H1 (cell line): ENCODE data around the gene RERE. TPM values are rescaled to one million over a fixed set of nuclear protein-coding genes. Genes with fewer than 3 reads are reported as not detected.

ENCODE experiments used
- CTCF ChIA-PET: fragments of 300-600 bp; sonication (Branson Sonifier 250); formaldehyde crosslinking; loops from one replicate; lab custom pipeline; 2021; ENCODE audit not compliant: partially characterized antibody; lab: Charles Lee
- POLR2A ChIA-PET: fragments of 300-600 bp; sonication (Branson Sonifier 250); formaldehyde crosslinking; loops from one replicate; lab custom pipeline; 2021; ENCODE audit warnings: inconsistent platforms; ENCODE audit not compliant: partially characterized antibody; lab: Charles Lee
- DNase-seq, 2 experiments: peaks; one replicate each; pipeline versions ENCODE4 v3.0.0 to v3.0.0-alpha.2; 2010 to 2022; ENCODE audit warnings: low spot score in 2 of 2, low read depth in 1 of 2, mixed read lengths in 1 of 2
- FAIRE-seq: peaks from 2 replicates; lab custom pipeline; 2011; peaks lifted over from hg19 to GRCh38; lab: Jason Lieb, UNC
- H2AFZ ChIP-seq: 2 replicates; pipeline ENCODE4 v1.8.1; 2012; ENCODE audit warnings: low read length, inconsistent platforms
- H2AK5ac ChIP-seq: 2 replicates; pipeline ENCODE4 v1.6.1; 2013; ENCODE audit warnings: low read depth, low read length
- H2BK120ac ChIP-seq: replicated peaks from 2 replicates; pipeline ENCODE3; 2013; ENCODE audit warnings: low read depth, low read length, inconsistent platforms
- H2BK12ac ChIP-seq: 2 replicates; pipeline ENCODE4 v1.6.1; 2013; ENCODE audit warnings: low read depth, low read length
- H2BK15ac ChIP-seq: 2 replicates; pipeline ENCODE4 v1.6.1; 2013; ENCODE audit warnings: low read length
- H2BK20ac ChIP-seq: 2 replicates; pipeline ENCODE4 v1.6.1; 2013; ENCODE audit warnings: low read length
- H2BK5ac ChIP-seq: 2 replicates; pipeline ENCODE4 v1.6.1; 2013; ENCODE audit warnings: low read depth, low read length
- H3K14ac ChIP-seq: 2 replicates; pipeline ENCODE4 v1.6.1; 2013; ENCODE audit warnings: inconsistent platforms; ENCODE audit not compliant: insufficient read length
- H3K18ac ChIP-seq: 2 replicates; pipeline ENCODE4 v1.6.1; 2013; ENCODE audit warnings: low read length; ENCODE audit errors: extremely low read depth
- H3K23ac ChIP-seq: 2 replicates; pipeline ENCODE4 v1.6.1; 2013; ENCODE audit warnings: inconsistent platforms; ENCODE audit not compliant: insufficient read length
- H3K23me2 ChIP-seq: 2 replicates; pipeline ENCODE4 v1.6.1; 2013; ENCODE audit warnings: low read depth, low read length
- H3K27ac ChIP-seq: 2 replicates; pipeline ENCODE4 v1.6.1; 2011; ENCODE audit warnings: low read depth, low read length, inconsistent platforms
- H3K27me3 ChIP-seq, 4 experiments: replicated peaks in 1 of 4; 1 replicate in 1 of 4; 2 replicates in 3 of 4; pipeline versions ENCODE4 v1.6.1 to v1.8.1; 2011 to 2013; ENCODE audit warnings: low read length in 3 of 4, mild to moderate bottlenecking in 3 of 4, inconsistent platforms in 2 of 4, mixed read lengths in 2 of 4, moderate library complexity in 1 of 4; ENCODE audit not compliant: control insufficient read depth in 3 of 4, insufficient read depth in 3 of 4; ENCODE audit errors: extremely low read depth in 1 of 4
- H3K36me3 ChIP-seq, 4 experiments: 2 replicates each; pipeline versions ENCODE4 v1.6.1 to v1.8.1; 2011 to 2013; ENCODE audit warnings: mild to moderate bottlenecking in 4 of 4, low read length in 3 of 4, moderate library complexity in 2 of 4, control low read depth in 1 of 4, inconsistent platforms in 1 of 4; ENCODE audit not compliant: insufficient read depth in 4 of 4, control insufficient read depth in 2 of 4
- H3K4ac ChIP-seq: replicated peaks from 2 replicates; pipeline ENCODE3; 2013; ENCODE audit warnings: low read length, low read depth, mixed read lengths, inconsistent platforms; ENCODE audit not compliant: insufficient read length
- H3K4me1 ChIP-seq, 4 experiments: replicated peaks in 1 of 4; 1 replicate in 1 of 4; 2 replicates in 3 of 4; pipeline versions ENCODE4 v1.6.1 to v1.8.1; 2011 to 2013; ENCODE audit warnings: low read length in 3 of 4, inconsistent platforms in 2 of 4, mixed read lengths in 1 of 4; ENCODE audit not compliant: insufficient read depth in 4 of 4, control insufficient read depth in 3 of 4
- H3K4me2 ChIP-seq, 2 experiments: 2 replicates each; pipeline versions ENCODE4 v1.6.1 to v1.8.1; 2011 to 2013; ENCODE audit warnings: low read depth in 2 of 2, low read length in 2 of 2, control low read depth in 1 of 2, inconsistent platforms in 1 of 2, mild to moderate bottlenecking in 1 of 2; ENCODE audit not compliant: insufficient read depth in 1 of 2
- H3K4me3 ChIP-seq, 4 experiments: fragments of 200-600, 300-600 bp in 1 of 4; sonication (generic), shearing (Covaris generic), sonication (Bioruptor Twin) in 1 of 4; 2 replicates each; pipeline versions ENCODE4 v1.5.1 to v1.8.1; 2011 to 2016; ENCODE audit warnings: low read length in 4 of 4, low read depth in 3 of 4, control low read depth in 2 of 4, inconsistent platforms in 2 of 4, mild to moderate bottlenecking in 2 of 4, mixed read lengths in 1 of 4, moderate library complexity in 1 of 4; ENCODE audit not compliant: insufficient read depth in 2 of 4; ENCODE audit errors: extremely low read depth in 1 of 4
- H3K56ac ChIP-seq: replicated peaks from 2 replicates; pipeline ENCODE3; 2013; ENCODE audit warnings: low read depth, mild to moderate bottlenecking, mixed read lengths, low read length, inconsistent platforms; ENCODE audit not compliant: insufficient read length
- H3K79me1 ChIP-seq: 2 replicates; pipeline ENCODE4 v1.6.1; 2013; ENCODE audit warnings: low read depth, low read length, control low read depth
- H3K79me2 ChIP-seq, 2 experiments: 2 replicates each; pipeline versions ENCODE4 v1.6.1 to v1.8.1; 2012 to 2013; ENCODE audit warnings: low read length in 2 of 2, mild to moderate bottlenecking in 2 of 2, inconsistent platforms in 1 of 2; ENCODE audit not compliant: insufficient read depth in 2 of 2, control insufficient read depth in 1 of 2
- H3K9ac ChIP-seq, 4 experiments: replicated peaks in 1 of 4; 1 replicate in 1 of 4; 2 replicates in 3 of 4; pipeline versions ENCODE4 v1.6.1 to v1.8.1; 2011 to 2013; ENCODE audit warnings: low read depth in 3 of 4, low read length in 3 of 4, control low read depth in 2 of 4, mild to moderate bottlenecking in 2 of 4, moderate library complexity in 2 of 4, inconsistent platforms in 1 of 4; ENCODE audit errors: extremely low read depth in 1 of 4
- H3K9me3 ChIP-seq, 2 experiments: 2 replicates each; pipeline versions ENCODE4 v1.6.1 to v1.8.1; 2012 to 2013; ENCODE audit warnings: mild to moderate bottlenecking in 2 of 2, moderate library complexity in 2 of 2, control low read depth in 1 of 2, inconsistent platforms in 1 of 2, low read depth in 1 of 2, low read length in 1 of 2, mixed read lengths in 1 of 2; ENCODE audit not compliant: insufficient read depth in 2 of 2
- H4K20me1 ChIP-seq, 2 experiments: replicated peaks in 1 of 2; 2 replicates each; pipeline versions ENCODE3 to v1.8.1; 2011 to 2013; ENCODE audit warnings: inconsistent platforms in 2 of 2, low read length in 2 of 2, mild to moderate bottlenecking in 1 of 2; ENCODE audit not compliant: insufficient read depth in 2 of 2, control insufficient read depth in 1 of 2
- H4K5ac ChIP-seq: 2 replicates; pipeline ENCODE4 v1.6.1; 2013; ENCODE audit warnings: low read length, low read depth, mixed read lengths, inconsistent platforms; ENCODE audit not compliant: insufficient read length
- H4K8ac ChIP-seq: 2 replicates; pipeline ENCODE4 v1.8.0; 2013; ENCODE audit warnings: mild to moderate bottlenecking, moderate library complexity, low read length, inconsistent platforms; ENCODE audit not compliant: insufficient read depth; ENCODE audit errors: extremely low read depth
- H4K91ac ChIP-seq: replicated peaks from 2 replicates; pipeline ENCODE3; 2013; ENCODE audit warnings: low read length, mixed read lengths, inconsistent platforms; ENCODE audit not compliant: insufficient read length
- ATF3 ChIP-seq: IDR thresholded peaks from 2 replicates; pipeline ENCODE4 v1.6.1; 2011; ENCODE audit warnings: low read depth, mild to moderate bottlenecking, low read length; ENCODE audit not compliant: insufficient read depth
- CHD1 ChIP-seq: IDR thresholded peaks from 2 replicates; pipeline ENCODE4 v1.6.1; 2012; ENCODE audit warnings: low read depth, low read length, improper control_type of control experiment
- CREB1 ChIP-seq: IDR thresholded peaks from 2 replicates; pipeline ENCODE4 v1.6.1; 2012; ENCODE audit warnings: inconsistent platforms
- EP300 ChIP-seq, 2 experiments: IDR thresholded peaks; 1 replicate in 1 of 2; 2 replicates in 1 of 2; pipeline ENCODE4 v1.6.1; 2011 to 2012; ENCODE audit warnings: low read depth in 2 of 2, low read length in 2 of 2, mild to moderate bottlenecking in 2 of 2, borderline replicate concordance in 1 of 2, inconsistent platforms in 1 of 2, moderate library complexity in 1 of 2
- GABPA ChIP-seq: IDR thresholded peaks from 2 replicates; pipeline ENCODE4 v1.6.1; 2011; ENCODE audit warnings: mild to moderate bottlenecking, low read length, moderate library complexity, borderline replicate concordance; ENCODE audit not compliant: insufficient read depth
- POLR2AphosphoS5 ChIP-seq: IDR thresholded peaks from 2 replicates; pipeline ENCODE4 v1.6.1; 2011; ENCODE audit warnings: low read depth, low read length
- POU5F1 ChIP-seq: IDR thresholded peaks from 2 replicates; pipeline ENCODE4 v1.6.1; 2011; ENCODE audit warnings: low read depth, mild to moderate bottlenecking, low read length, moderate library complexity
- SP4 ChIP-seq: IDR thresholded peaks from 2 replicates; pipeline ENCODE4 v1.6.1; 2012; ENCODE audit warnings: low read length, inconsistent platforms
- TAF7 ChIP-seq: optimal IDR thresholded peaks from 2 replicates; pipeline ENCODE3; 2011; ENCODE audit warnings: low read depth, mild to moderate bottlenecking, inconsistent platforms, low read length, moderate library complexity, borderline replicate concordance
- WGBS, 2 experiments: shearing (Covaris generic) in 1 of 2; methylation state at CpG; one replicate each; pipeline versions ENCODE4 v1.1.6 to v1.1.7; 2013 to 2015; ENCODE audit warnings: low lambda C conversion rate in 2 of 2, mixed read lengths in 2 of 2, inconsistent platforms in 1 of 2, low coverage in 1 of 2, missing lambda C conversion rate in 1 of 2; ENCODE audit not compliant: insufficient replicate concordance in 2 of 2, insufficient coverage in 1 of 2, insufficient read length in 1 of 2; ENCODE audit errors: extremely low coverage in 1 of 2, missing lambda C conversion rate in 1 of 2; 5-methylcytosine and 5-hydroxymethylcytosine counted together
- polyA plus RNA-seq, 7 experiments: library from polyadenylated mRNA; depleted of rRNA in 3 of 7; stranded (reverse) in 5 of 7; unstranded in 2 of 7; fragments of >200 nt in 5 of 7; fragments of 200-250 nt in 2 of 7; gene quantifications; 1 replicate in 5 of 7; 2 replicates in 1 of 7; 4 replicates in 1 of 7; pipeline versions ENCODE4 v1.2.1 to v1.2.3, GENCODE V29; 2011 to 2013; ENCODE audit warnings: missing spikeins in 2 of 7, mixed read lengths in 2 of 7
- total RNA-seq: library from RNA; stranded (reverse); fragmentation: NEBNext Ultra II Directional; extraction: Animal tissue kit (Norgen Biotek cat#: 25700); gene quantifications from 2 replicates; pipeline ENCODE4 v1.2.1, GENCODE V29; 2021

The RERE gene
- total and polyA plus RNA-seq, 2 of the 8 experiments (the other 6 are each of a cell fraction or from before 2014, with no cell fraction given), result 15.3 to 142 TPM

GRCh38 chr1:8423692-8424538 is 393.5 kb downstream of the RERE start:
- DNase-seq, result peak; percentile 41 to 87
- no peak overlapping the region for H2BK120ac ChIP-seq
- no peak overlapping the region for H3K4ac ChIP-seq
- H2AFZ ChIP-seq, result no peak overlapping the region
- no peak overlapping the region for H3K14ac ChIP-seq
- peaks cover 0 to 62% of the 10 kb centered on the region in 2 experiments; a peak in 3 of 4 replicates for H3K79me2 ChIP-seq
- FAIRE-seq, result no peak
- peak overlapping the region; percentile 43 for H3K18ac ChIP-seq
- peak overlapping the region; percentile 59; the same call in 1 of the 2 replicates for H2AK5ac ChIP-seq
- no peak overlapping the region for H4K8ac ChIP-seq
- WGBS, 2 experiments, result 4% methylated on average over 34 of the region's 79 CpGs; no CpG with 5 or more reads in 1 of the 2 experiments
- H3K4me2 ChIP-seq, result peak overlapping the region; percentile 68 to 96
- CTCF ChIA-PET, result interaction anchor here (0.5 to 8.5 kb wide), 8 partner anchors 15 to 303 kb away, joined by 3 to 88 read pairs (median 5); no protein-coding TSS in a partner anchor
- no peak overlapping the region for H3K56ac ChIP-seq
- no peaks in the 10 kb centered on the region for H3K27me3 ChIP-seq
- H3K23ac ChIP-seq, result no peak overlapping the region
- H2BK20ac ChIP-seq, result peak overlapping the region; percentile 23; the same call in 1 of the 2 replicates
- peaks cover 14% of the 10 kb centered on the region for H3K23me2 ChIP-seq
- POLR2A ChIA-PET, result interaction anchor here (0.6 to 1.7 kb wide), 8 partner anchors 10 to 272 kb away, joined by 3 to 5 read pairs (median 4); no protein-coding TSS in a partner anchor
- H2BK5ac ChIP-seq, result peak overlapping the region; percentile 93
- no peaks in the 10 kb centered on the region for H3K9me3 ChIP-seq
- no peak overlapping the region for H4K91ac ChIP-seq
- peak overlapping the region; percentile 73 for H3K27ac ChIP-seq
- H3K79me1 ChIP-seq, result peaks cover 10% of the 10 kb centered on the region; the same call in 1 of the 2 replicates
- H4K5ac ChIP-seq, result peak overlapping the region; percentile 50
- H2BK12ac ChIP-seq, result peak overlapping the region; percentile 73
- peak overlapping the region; percentile 8 to 52 (median 37); a peak in 5 of 7 replicates for H3K9ac ChIP-seq
- peaks cover 0 to 4% (median 0%) of the 10 kb centered on the region in 4 experiments; a peak in 5 of 8 replicates for H3K36me3 ChIP-seq
- 0 out of 2 replicates have a peak overlapping the region, but pooled peaks have one; percentile 83 for H2BK15ac ChIP-seq
- H3K4me3 ChIP-seq, result peak overlapping the region; percentile 64 to 88 (median 72)
- peaks cover 15 to 22% (median 21%) of the 10 kb centered on the region in 4 experiments for H3K4me1 ChIP-seq
- peaks cover 2 to 4% of the 10 kb centered on the region in 2 experiments for H4K20me1 ChIP-seq
- TF ChIP-seq POU5F1 (no peak), SP4 (peak; percentile 38; the same call in 1 of the 2 replicates), CREB1 (0 out of 2 replicates have a peak, but pooled peaks have one; percentile 5), GABPA (no peak), CHD1 (no peak), TAF7 (no peak), ATF3 (no peak), POLR2AphosphoS5 (no peak), EP300 (IDR thresholded peaks at IDR 0.05; ENCODE audit: borderline replicate concordance in 1 of 2, low read depth in 2 of 2, low read length in 2 of 2) (no peak)
